Activated CD4-positive, alpha-beta T cell treated with anti-CD3 and anti-CD28 coated beads, Interleukin-2, amount 10 ng/mL, durations not matched to agents 24 days and 14 days (primary cell): Measurements from ENCODE around the gene GANC. TPM values are rescaled to one million over a fixed set of nuclear protein-coding genes. Genes with fewer than 3 reads are reported as not detected.
"Not testable (repeated sequence)": the region's sequence is repeated elsewhere in the genome, so short reads cannot be mapped to it uniquely, and the experiment has no call there.

Experiments
- DNase-seq: peaks from one replicate; pipeline ENCODE4 v3.0.0; 2022
- H3K27ac Mint-ChIP-seq: one replicate; pipeline ENCODE4 v1.8.0; 2022; ENCODE audit warnings: mild to moderate bottlenecking, mixed read lengths
- H3K27me3 Mint-ChIP-seq: one replicate; pipeline ENCODE4 v1.8.0; 2022; ENCODE audit warnings: mixed read lengths
- H3K36me3 Mint-ChIP-seq: one replicate; pipeline ENCODE4 v1.8.0; 2022; ENCODE audit warnings: low read depth, mild to moderate bottlenecking, mixed read lengths
- H3K4me1 Mint-ChIP-seq: one replicate; pipeline ENCODE4 v1.8.0; 2021; ENCODE audit warnings: mixed read lengths
- H3K4me3 Mint-ChIP-seq: one replicate; pipeline ENCODE4 v1.8.0; 2022; ENCODE audit warnings: mild to moderate bottlenecking, moderate library complexity, mixed read lengths
- H3K9me3 Mint-ChIP-seq: one replicate; pipeline ENCODE4 v1.8.0; 2021; ENCODE audit warnings: mixed read lengths
- intact Hi-C: fragments of 100-400 bp; cut with micrococcal nuclease; formaldehyde crosslinking; loops from one replicate; pipeline ENCODE4 v1.15.1; 2023
- total RNA-seq: library from RNA; stranded (reverse); gene quantifications from 2 replicates; pipeline ENCODE4 v1.2.3, GENCODE V29; 2022

The GANC gene
- total RNA-seq, 1 donor from 2014 or later, result 15.0 TPM

GRCh38 chr15:42301004-42301403, 28.0 kb downstream of the GANC start:
- H3K4me1 Mint-ChIP-seq, H3K4me3 Mint-ChIP-seq, H3K27ac Mint-ChIP-seq, DNase-seq, intact Hi-C loops, H3K27me3 Mint-ChIP-seq: not testable (repeated sequence)
- Mint-ChIP-seq H3K9me3 (peaks cover 21% of the 10 kb centered on the region), H3K36me3 (peaks cover 35% of the 10 kb centered on the region)

GRCh38 chr15:42306681-42307080, 33.7 kb downstream of the GANC start:
- Mint-ChIP-seq H3K4me3 (no peak overlapping the region), H3K9me3 (peaks cover 16% of the 10 kb centered on the region), H3K27me3 (no peaks in the 10 kb centered on the region), H3K27ac (no peak overlapping the region), H3K36me3 (peaks cover 19% of the 10 kb centered on the region), H3K4me1 (no peaks in the 10 kb centered on the region)
- intact Hi-C loops, result no loop called here
- DNase-seq, result no peak

GRCh38 chr15:42313463-42313862, 40.5 kb downstream of the GANC start:
- H3K27me3 Mint-ChIP-seq, result no peaks in the 10 kb centered on the region
- H3K36me3 Mint-ChIP-seq, result peaks cover 15% of the 10 kb centered on the region
- intact Hi-C loops, result no loop called here
- DNase-seq, result no peak
- no peaks in the 10 kb centered on the region for H3K9me3 Mint-ChIP-seq
- peaks cover 1% of the 10 kb centered on the region for H3K4me1 Mint-ChIP-seq
- H3K27ac Mint-ChIP-seq, result no peak overlapping the region
- H3K4me3 Mint-ChIP-seq, result no peak overlapping the region

- H3K4me1 Mint-ChIP-seq, result peaks cover 1% of the 10 kb centered on the region
- intact Hi-C loops, result no loop called here
- H3K4me3 Mint-ChIP-seq, result no peak overlapping the region
- H3K27me3 Mint-ChIP-seq, result no peaks in the 10 kb centered on the region
- no peak for DNase-seq
- H3K36me3 Mint-ChIP-seq, result peaks cover 12% of the 10 kb centered on the region
- no peak overlapping the region for H3K27ac Mint-ChIP-seq
- H3K9me3 Mint-ChIP-seq, result no peaks in the 10 kb centered on the region
Observed at GRCh38 chr15:42314818-42315217, 41.8 kb downstream of the GANC start.

- Mint-ChIP-seq H3K9me3 (no peaks in the 10 kb centered on the region), H3K4me1 (peaks cover 1% of the 10 kb centered on the region), H3K27ac (no peak overlapping the region), H3K36me3 (peaks cover 10% of the 10 kb centered on the region), H3K27me3 (no peaks in the 10 kb centered on the region), H3K4me3 (no peak overlapping the region)
- intact Hi-C loops, result no loop called here
- DNase-seq, result no peak
Observed at GRCh38 chr15:42315521-42315920, 42.5 kb downstream of the GANC start.

GRCh38 chr15:42316282-42316805, 43.3 kb downstream of the GANC start:
- H3K27ac Mint-ChIP-seq, H3K4me3 Mint-ChIP-seq, H3K4me1 Mint-ChIP-seq, DNase-seq, H3K9me3 Mint-ChIP-seq, H3K27me3 Mint-ChIP-seq, intact Hi-C loops: not testable (repeated sequence)
- peaks cover 12% of the 10 kb centered on the region for H3K36me3 Mint-ChIP-seq

GRCh38 chr15:42319206-42319605, 46.2 kb downstream of the GANC start:
- Mint-ChIP-seq H3K27me3 (no peaks in the 10 kb centered on the region), H3K36me3 (peaks cover 25% of the 10 kb centered on the region), H3K4me3 (no peak overlapping the region), H3K4me1 (peaks cover 1% of the 10 kb centered on the region), H3K9me3 (no peaks in the 10 kb centered on the region), H3K27ac (no peak overlapping the region)
- intact Hi-C loops, result no loop called here
- no peak for DNase-seq

GRCh38 chr15:42324308-42324707, 51.3 kb downstream of the GANC start:
- no peak overlapping the region for H3K27ac Mint-ChIP-seq
- H3K9me3 Mint-ChIP-seq, result no peaks in the 10 kb centered on the region
- no peak for DNase-seq
- peaks cover 29% of the 10 kb centered on the region for H3K36me3 Mint-ChIP-seq
- no peaks in the 10 kb centered on the region for H3K4me1 Mint-ChIP-seq
- no peak overlapping the region for H3K4me3 Mint-ChIP-seq
- intact Hi-C loops, result no loop called here
- no peaks in the 10 kb centered on the region for H3K27me3 Mint-ChIP-seq

- no peaks in the 10 kb centered on the region for H3K27me3 Mint-ChIP-seq
Observed at GRCh38 chr15:42329161-42329560, 56.2 kb downstream of the GANC start.

GRCh38 chr15:42329992-42330391, 57.0 kb downstream of the GANC start:
- H3K4me3 Mint-ChIP-seq, result no peak overlapping the region
- peaks cover 4% of the 10 kb centered on the region for H3K9me3 Mint-ChIP-seq
- intact Hi-C loops, result no loop called here
- no peak for DNase-seq
- no peaks in the 10 kb centered on the region for H3K4me1 Mint-ChIP-seq
- H3K27me3 Mint-ChIP-seq, result no peaks in the 10 kb centered on the region
- peaks cover 13% of the 10 kb centered on the region for H3K36me3 Mint-ChIP-seq
- no peak overlapping the region for H3K27ac Mint-ChIP-seq

More at GRCh38 chr15:42329161-42329560, 56.2 kb downstream of the GANC start:
- Mint-ChIP-seq H3K9me3 (peaks cover 4% of the 10 kb centered on the region), H3K4me1 (no peaks in the 10 kb centered on the region), H3K4me3 (no peak overlapping the region), H3K36me3 (peaks cover 12% of the 10 kb centered on the region), H3K27ac (no peak overlapping the region)
- intact Hi-C loops, result no loop called here
- DNase-seq, result no peak

GRCh38 chr15:42331235-42331634, 58.2 kb downstream of the GANC start:
- Mint-ChIP-seq H3K4me1 (no peaks in the 10 kb centered on the region), H3K9me3 (peaks cover 12% of the 10 kb centered on the region), H3K27me3 (no peaks in the 10 kb centered on the region), H3K27ac (no peak overlapping the region), H3K36me3 (peaks cover 20% of the 10 kb centered on the region), H3K4me3 (no peak overlapping the region)
- intact Hi-C loops, result no loop called here
- no peak for DNase-seq

GRCh38 chr15:42332331-42332730, 59.3 kb downstream of the GANC start:
- H3K4me1 Mint-ChIP-seq, result no peaks in the 10 kb centered on the region
- no peak for DNase-seq
- peaks cover 16% of the 10 kb centered on the region for H3K9me3 Mint-ChIP-seq
- H3K27ac Mint-ChIP-seq, result no peak overlapping the region
- no peaks in the 10 kb centered on the region for H3K27me3 Mint-ChIP-seq
- H3K4me3 Mint-ChIP-seq, result no peak overlapping the region
- H3K36me3 Mint-ChIP-seq, result peaks cover 18% of the 10 kb centered on the region
- intact Hi-C loops, result no loop called here

GRCh38 chr15:42335074-42335473, 62.1 kb downstream of the GANC start:
- Mint-ChIP-seq H3K9me3 (peaks cover 16% of the 10 kb centered on the region), H3K4me3 (no peak overlapping the region), H3K4me1 (no peaks in the 10 kb centered on the region), H3K27ac (no peak overlapping the region), H3K36me3 (peaks cover 17% of the 10 kb centered on the region), H3K27me3 (no peaks in the 10 kb centered on the region)
- intact Hi-C loops, result no loop called here
- DNase-seq, result no peak

GRCh38 chr15:42336650-42337049, 63.6 kb downstream of the GANC start:
- H3K4me1 Mint-ChIP-seq, H3K4me3 Mint-ChIP-seq, H3K27ac Mint-ChIP-seq, intact Hi-C loops, H3K27me3 Mint-ChIP-seq, DNase-seq: not testable (repeated sequence)
- peaks cover 17% of the 10 kb centered on the region for H3K36me3 Mint-ChIP-seq
- peaks cover 16% of the 10 kb centered on the region for H3K9me3 Mint-ChIP-seq

GRCh38 chr15:42337104-42337503, 64.1 kb downstream of the GANC start:
- H3K27me3 Mint-ChIP-seq, intact Hi-C loops, DNase-seq, H3K4me1 Mint-ChIP-seq, H3K4me3 Mint-ChIP-seq, H3K27ac Mint-ChIP-seq: not testable (repeated sequence)
- peaks cover 17% of the 10 kb centered on the region for H3K36me3 Mint-ChIP-seq
- peaks cover 16% of the 10 kb centered on the region for H3K9me3 Mint-ChIP-seq
